Activated CD8-positive, alpha-beta T cell treated with anti-CD3 and anti-CD28 coated beads, Interleukin-2, amount 10 ng/mL, durations not matched to agents 7 days and 5 days (primary cell): ENCODE data around the gene TEDC1. TPM values are rescaled to one million over a fixed set of nuclear protein-coding genes. Genes with fewer than 3 reads are reported as not detected.

Experiments used
- ATAC-seq: fragments of 150-1000 bp; cut with Tn5 transposase; one replicate; pipeline ENCODE4 v1.10.0; 2021; ENCODE audit warnings: moderate library complexity
- CTCF ChIA-PET: fragments of 350-600 bp; sonication (Branson Sonifier 250); formaldehyde crosslinking; loops from one replicate; lab custom pipeline; 2021; ENCODE audit warnings: antibody characterized with exemption; lab: Charles Lee
- POLR2A ChIA-PET: fragments of 350-600 bp; sonication (Branson Sonifier 250); formaldehyde crosslinking; loops from one replicate; lab custom pipeline; 2021; ENCODE audit warnings: antibody characterized with exemption; lab: Charles Lee
- DNase-seq: peaks from one replicate; pipeline ENCODE4 v3.0.0-alpha.2; 2020
- H3K27ac Mint-ChIP-seq: one replicate; pipeline ENCODE4 v1.8.0; 2021; ENCODE audit warnings: mild to moderate bottlenecking, mixed read lengths
- H3K27me3 Mint-ChIP-seq: one replicate; pipeline ENCODE4 v1.8.0; 2021; ENCODE audit warnings: low read depth, mixed read lengths
- H3K36me3 Mint-ChIP-seq: one replicate; pipeline ENCODE4 v1.8.0; 2021; ENCODE audit warnings: low read depth, mixed read lengths
- H3K4me1 Mint-ChIP-seq: one replicate; pipeline ENCODE4 v1.8.0; 2021; ENCODE audit warnings: low read depth, mixed read lengths
- H3K4me3 Mint-ChIP-seq: one replicate; pipeline ENCODE4 v1.8.0; 2021; ENCODE audit warnings: mild to moderate bottlenecking, mixed read lengths
- H3K9me3 Mint-ChIP-seq: one replicate; pipeline ENCODE4 v1.8.0; 2022; ENCODE audit warnings: mixed read lengths; ENCODE audit not compliant: insufficient read depth
- total RNA-seq, 2 experiments: library from RNA; stranded (reverse); gene quantifications; one replicate each; pipeline ENCODE4 v1.2.3, GENCODE V29; 2021

The TEDC1 gene
- total RNA-seq, 2 experiments from 2014 or later: 56.5 to 61.8 TPM

DNA sequence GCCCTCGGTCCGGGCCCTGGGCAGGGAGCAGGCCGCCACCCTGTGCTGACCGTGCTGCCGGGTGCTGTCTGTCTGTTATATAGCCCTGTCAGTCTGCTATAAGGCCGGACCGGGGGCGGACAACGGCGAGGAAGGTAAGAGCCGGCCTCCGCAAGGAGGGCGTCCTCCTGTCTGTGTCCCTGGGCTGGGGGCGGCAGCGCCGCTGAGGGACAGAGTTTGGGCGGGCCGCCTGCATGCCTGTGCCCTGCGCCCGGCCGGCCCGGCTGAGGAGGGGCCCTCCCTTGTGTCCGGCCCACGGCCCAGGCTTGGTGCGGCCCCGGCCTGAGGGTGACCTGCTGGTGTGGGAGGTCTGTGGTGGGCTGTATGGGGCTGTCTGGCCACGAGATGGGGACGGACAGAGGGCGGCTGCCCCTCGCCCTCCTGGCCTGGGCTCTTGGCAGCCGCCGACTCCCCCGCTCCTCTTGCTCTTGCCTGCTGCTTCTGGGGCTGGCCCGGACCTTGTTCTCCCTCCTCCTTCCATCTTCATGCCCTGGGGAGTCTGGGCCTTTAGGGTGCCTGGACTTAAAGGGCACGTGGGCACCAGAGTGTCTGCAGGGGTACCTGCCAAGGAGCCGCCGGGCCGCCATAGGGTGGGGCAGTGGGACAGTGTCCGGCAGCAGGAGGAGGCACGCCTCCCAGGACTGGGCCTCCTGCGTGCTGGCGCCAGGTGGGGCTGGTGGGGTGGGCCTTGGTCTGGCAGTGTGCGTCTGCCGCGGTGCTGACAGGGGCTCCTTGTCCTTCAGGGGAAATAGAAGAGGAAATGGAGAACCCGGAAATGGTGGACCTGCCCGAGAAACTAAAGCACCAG is 41.5 kb upstream of the TEDC1 start:
- ATAC-seq (no peak), DNase-seq (no peak)
- no peak overlapping the region for H3K27ac Mint-ChIP-seq
- H3K36me3 Mint-ChIP-seq: peaks cover 9% of the 10 kb centered on the region
- H3K27me3 Mint-ChIP-seq: no peaks in the 10 kb centered on the region
- no peaks in the 10 kb centered on the region for H3K4me1 Mint-ChIP-seq
- ChIA-PET POLR2A (no interaction called here), CTCF (no interaction called here)
- H3K4me3 Mint-ChIP-seq: no peak overlapping the region
- H3K9me3 Mint-ChIP-seq: no peaks in the 10 kb centered on the region

DNA sequence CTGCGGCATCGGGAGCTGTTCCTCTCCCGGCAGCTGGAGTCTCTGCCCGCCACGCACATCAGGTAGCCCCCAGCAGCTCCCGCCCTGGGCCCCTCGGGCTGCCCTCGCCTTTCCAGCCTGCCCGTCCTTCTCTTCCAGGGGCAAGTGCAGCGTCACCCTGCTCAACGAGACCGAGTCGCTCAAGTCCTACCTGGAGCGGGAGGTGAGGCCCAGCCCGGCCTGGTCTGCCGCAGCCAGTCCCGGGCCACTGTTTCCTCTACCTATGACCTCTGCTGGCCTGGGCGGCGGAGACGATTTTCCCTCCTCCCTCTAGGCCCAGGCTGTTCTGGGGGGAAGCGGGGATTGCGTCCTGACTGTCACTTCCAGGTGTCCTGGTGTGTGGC is 40.9 kb upstream of the TEDC1 start:
- ChIA-PET POLR2A (no interaction called here), CTCF (no interaction called here)
- H3K27me3 Mint-ChIP-seq: no peaks in the 10 kb centered on the region
- no peaks in the 10 kb centered on the region for H3K4me1 Mint-ChIP-seq
- H3K4me3 Mint-ChIP-seq: no peak overlapping the region
- H3K36me3 Mint-ChIP-seq: peaks cover 9% of the 10 kb centered on the region
- H3K9me3 Mint-ChIP-seq: no peaks in the 10 kb centered on the region
- DNase-seq (no peak), ATAC-seq (no peak)
- H3K27ac Mint-ChIP-seq: no peak overlapping the region

DNA sequence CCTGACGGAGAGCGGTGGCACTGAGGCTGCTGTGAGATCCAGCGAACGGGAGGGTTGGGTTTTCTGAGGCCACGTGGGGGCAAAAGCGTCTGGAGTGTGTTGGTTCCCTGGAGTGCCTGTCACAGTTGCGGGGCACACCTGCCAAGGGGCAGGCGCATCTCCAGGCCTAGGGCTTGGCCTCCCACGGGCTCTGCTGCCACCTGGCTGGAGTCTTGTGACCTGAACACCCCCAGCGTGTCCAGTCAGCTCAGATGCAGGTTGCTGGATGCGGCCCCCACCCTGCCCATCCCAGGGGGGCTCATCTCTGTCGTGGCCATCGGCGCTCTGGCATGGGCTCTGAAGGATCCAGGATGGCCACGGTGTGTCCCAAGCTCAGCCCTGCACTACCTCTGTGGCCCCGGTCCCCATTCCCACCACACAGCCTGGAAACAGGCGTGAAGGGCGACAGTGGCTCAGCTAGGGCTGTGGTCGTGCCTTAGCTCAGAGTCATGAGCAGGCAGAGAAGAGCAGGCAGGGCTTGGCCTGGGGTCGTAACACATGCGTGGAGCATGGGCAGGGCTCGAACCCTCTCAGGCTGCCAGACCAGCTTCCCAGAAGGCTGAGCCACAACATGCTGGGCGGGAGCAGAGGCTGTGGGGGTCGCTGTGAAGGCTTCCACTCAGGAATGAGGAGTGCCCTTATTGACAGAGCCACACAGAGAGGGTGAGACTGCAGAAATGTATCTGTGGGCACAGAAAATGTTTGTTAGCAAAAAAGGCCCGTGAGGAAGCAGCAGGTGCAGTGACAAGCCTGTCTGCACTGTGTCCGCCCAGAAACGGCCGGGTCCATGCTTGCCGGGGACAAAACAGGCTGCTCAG is 40.0 kb upstream of the TEDC1 start:
- Mint-ChIP-seq H3K4me3 (no peak overlapping the region), H3K36me3 (peaks cover 13% of the 10 kb centered on the region), H3K27me3 (no peaks in the 10 kb centered on the region), H3K4me1 (no peaks in the 10 kb centered on the region), H3K9me3 (no peaks in the 10 kb centered on the region), H3K27ac (no peak overlapping the region)
- POLR2A ChIA-PET: no interaction called here
- no peak for ATAC-seq
- CTCF ChIA-PET: interaction anchor here (1.1 kb wide), 1 partner anchor 31 kb away, joined by 3 read pairs; no protein-coding TSS in a partner anchor
- DNase-seq: no peak

DNA sequence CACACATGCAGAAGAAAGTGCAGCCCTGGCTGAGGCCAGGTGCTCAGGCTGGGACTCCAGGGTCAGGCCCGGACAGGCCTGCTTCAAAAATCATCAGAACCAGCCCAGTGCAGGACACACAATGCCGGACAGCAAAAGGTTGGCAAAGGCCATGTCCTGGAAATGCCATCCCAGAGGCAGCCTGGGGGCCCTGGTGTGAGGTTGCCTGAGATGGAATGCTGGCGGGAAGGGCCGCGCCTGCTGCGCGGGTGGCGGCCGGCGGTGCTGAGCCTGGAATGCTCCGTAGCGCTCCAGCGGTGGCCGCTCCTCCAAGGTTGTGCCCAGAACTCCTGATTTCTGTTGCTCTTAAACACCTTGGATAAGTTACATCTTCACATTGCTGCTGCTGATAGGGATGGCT is 38.1 kb upstream of the TEDC1 start:
- ATAC-seq: no peak
- Mint-ChIP-seq H3K27me3 (no peaks in the 10 kb centered on the region), H3K27ac (no peak overlapping the region), H3K9me3 (no peaks in the 10 kb centered on the region), H3K36me3 (peaks cover 13% of the 10 kb centered on the region), H3K4me3 (no peak overlapping the region), H3K4me1 (no peaks in the 10 kb centered on the region)
- CTCF ChIA-PET: interaction anchor here (1.9 kb wide), 1 partner anchor 37 kb away, joined by 4 read pairs; no protein-coding TSS in a partner anchor
- POLR2A ChIA-PET: interaction anchor here (0.6 kb wide), 1 partner anchor 15 kb away, joined by 3 read pairs; no protein-coding TSS in a partner anchor
- no peak for DNase-seq

DNA sequence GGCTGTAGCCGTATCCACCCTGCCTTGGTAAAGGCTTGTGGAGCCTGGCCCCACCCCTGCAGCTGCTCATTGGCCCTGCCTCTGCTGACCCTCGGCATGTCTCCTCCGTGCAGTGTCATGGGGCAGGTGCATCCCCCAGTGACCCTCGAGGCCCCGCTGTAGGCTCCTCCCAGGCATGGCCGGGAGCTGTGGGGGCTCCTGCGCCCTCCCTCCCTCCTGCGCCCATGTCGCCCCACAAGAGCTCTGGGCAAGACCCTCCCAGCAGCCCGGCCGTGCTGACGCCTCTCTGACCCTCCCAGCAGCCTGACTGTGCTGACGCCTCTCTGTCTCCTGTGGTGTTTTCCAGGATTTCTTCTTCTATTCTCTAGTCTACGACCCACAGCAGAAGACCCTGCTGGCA is 37.2 kb upstream of the TEDC1 start:
- ATAC-seq: no peak
- no peak overlapping the region for H3K27ac Mint-ChIP-seq
- peaks cover 13% of the 10 kb centered on the region for H3K36me3 Mint-ChIP-seq
- H3K4me1 Mint-ChIP-seq: no peaks in the 10 kb centered on the region
- ChIA-PET POLR2A (no interaction called here), CTCF (interaction anchor here (1.9 kb wide), 1 partner anchor 36 kb away, joined by 4 read pairs; no protein-coding TSS in a partner anchor)
- H3K9me3 Mint-ChIP-seq: no peaks in the 10 kb centered on the region
- no peak overlapping the region for H3K4me3 Mint-ChIP-seq
- no peak for DNase-seq
- H3K27me3 Mint-ChIP-seq: no peaks in the 10 kb centered on the region

DNA sequence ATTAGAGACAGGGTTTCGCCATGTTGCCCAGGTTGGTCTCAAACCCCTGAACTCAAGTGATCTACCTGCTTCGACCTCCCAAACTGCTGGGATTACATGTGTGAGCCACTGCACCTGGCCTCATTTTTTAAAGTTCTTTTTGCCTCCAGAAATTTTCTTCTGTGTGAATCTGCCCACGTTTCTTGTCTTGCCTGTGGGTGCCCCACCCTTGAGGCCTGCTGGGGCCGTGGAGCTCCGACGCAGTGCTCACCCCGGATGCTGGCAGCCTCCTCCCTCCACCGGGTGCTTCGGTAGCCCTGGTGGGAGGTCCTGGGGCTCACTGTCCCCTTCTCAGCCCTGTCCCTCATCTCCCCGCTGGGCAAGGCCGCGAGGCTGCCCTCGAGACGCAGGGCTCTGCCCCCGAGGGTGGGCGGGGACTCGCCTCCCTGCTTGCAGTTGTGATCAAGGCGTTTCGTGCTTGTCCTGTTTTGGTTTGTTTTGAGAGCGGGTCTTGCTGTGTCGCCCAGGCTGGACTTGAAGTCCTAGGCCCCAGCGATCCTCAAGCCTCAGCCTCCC is 35.9 kb upstream of the TEDC1 start:
- Mint-ChIP-seq H3K4me1 (no peaks in the 10 kb centered on the region), H3K36me3 (peaks cover 12% of the 10 kb centered on the region), H3K27me3 (no peaks in the 10 kb centered on the region), H3K9me3 (no peaks in the 10 kb centered on the region), H3K27ac (no peak overlapping the region), H3K4me3 (no peak overlapping the region)
- ATAC-seq (no peak), DNase-seq (no peak)
- ChIA-PET POLR2A (interaction anchor here (0.6 kb wide), 1 partner anchor 134 kb away, joined by 3 read pairs; no protein-coding TSS in a partner anchor), CTCF (no interaction called here)

DNA sequence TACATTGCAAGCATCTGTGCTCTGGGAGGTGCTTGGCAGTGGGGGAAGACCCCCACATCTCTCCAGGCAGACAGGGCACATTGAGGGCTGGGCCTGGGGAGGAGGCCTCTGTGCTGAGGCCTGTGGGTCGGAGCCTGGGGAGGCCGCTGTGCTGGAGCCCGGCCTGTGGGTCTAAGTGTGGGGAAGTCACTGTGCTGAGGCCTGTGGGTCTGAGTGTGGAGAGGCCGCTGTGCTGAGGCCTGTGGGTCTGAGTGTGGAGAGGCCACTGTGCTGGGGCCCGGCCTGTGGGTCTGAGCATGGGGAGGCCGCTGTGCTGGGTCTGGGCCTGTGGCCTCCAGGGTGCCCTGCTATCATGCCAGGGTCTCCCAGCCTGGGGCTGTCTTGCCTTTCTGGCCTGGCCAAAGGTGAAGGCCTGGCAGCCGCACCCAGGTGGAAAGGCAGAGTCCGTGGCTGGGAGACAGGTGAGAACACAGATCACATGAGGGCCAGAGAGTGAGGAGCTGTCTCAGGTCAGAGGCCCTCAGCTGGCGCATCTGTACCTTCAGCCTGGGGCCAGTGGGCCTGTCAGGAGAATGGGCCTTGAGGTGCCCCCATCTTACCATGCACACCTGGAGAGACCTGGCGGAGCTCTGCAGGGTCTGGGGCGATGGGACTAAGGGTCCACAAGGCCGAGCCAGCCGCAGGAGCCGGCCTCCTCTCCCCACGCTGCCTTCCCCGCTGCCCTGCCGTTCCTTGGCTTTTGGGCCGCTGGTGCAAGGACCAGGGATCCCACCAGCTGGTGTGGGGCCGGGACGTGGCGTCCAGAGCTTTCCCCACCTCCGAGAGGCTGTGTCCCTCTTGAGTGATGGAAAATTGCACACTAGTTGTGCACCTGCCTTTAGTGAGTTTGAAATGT is 35.0 kb upstream of the TEDC1 start:
- ChIA-PET POLR2A (no interaction called here), CTCF (no interaction called here)
- no peak for DNase-seq
- Mint-ChIP-seq H3K27ac (no peak overlapping the region), H3K4me3 (no peak overlapping the region), H3K4me1 (no peaks in the 10 kb centered on the region), H3K9me3 (no peaks in the 10 kb centered on the region), H3K27me3 (no peaks in the 10 kb centered on the region), H3K36me3 (peaks cover 9% of the 10 kb centered on the region)
- no peak for ATAC-seq

DNA sequence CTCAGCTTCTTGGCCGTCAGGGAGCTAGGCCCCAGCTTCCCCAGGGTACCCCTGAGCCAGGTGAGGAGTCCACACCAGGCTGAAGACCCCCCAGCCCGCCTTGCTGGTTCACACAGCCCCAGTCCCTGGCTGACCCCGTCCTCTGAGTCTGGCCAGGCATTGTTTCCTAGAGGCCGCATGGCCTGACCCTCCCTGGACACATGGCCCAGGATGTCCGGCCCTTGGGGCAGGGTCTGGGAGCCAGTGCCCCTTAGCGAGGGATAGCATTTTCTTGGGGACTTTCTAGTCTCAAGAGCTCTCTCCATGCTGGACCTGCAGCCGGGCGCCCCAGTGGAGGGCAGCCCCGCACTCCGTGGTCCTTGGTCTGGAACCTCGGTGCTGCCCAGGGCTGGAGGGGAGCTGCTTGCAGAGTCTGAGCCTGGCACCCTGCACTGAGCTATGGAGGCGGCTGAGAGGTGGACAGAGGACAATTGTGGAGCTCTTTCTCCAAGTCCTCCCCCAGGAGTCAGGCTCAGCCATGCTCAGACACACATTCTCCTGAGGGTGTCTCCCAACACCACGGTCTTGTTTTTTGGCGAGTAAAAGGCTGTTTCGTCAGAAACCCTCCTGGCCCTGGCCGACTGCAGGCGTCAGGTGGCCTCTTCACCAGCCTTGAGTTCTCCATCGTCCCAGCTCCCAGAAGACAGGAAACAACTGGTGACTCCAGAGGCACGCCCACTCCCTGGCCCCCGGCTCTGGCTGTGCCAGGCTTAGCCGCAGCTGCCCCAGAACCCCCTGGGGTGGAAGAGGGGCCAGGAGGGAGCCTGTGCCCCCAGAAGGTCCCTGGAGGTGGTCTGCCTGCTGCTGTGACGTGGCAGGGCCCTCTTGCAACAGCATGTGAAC is 34.1 kb upstream of the TEDC1 start:
- CTCF ChIA-PET: interaction anchor here (1.4 kb wide), 1 partner anchor 105 kb away, joined by 3 read pairs; no protein-coding TSS in a partner anchor
- POLR2A ChIA-PET: interaction anchor here (1.1 kb wide), 1 partner anchor 17 kb away, joined by 4 read pairs; no protein-coding TSS in a partner anchor
- no peak overlapping the region for H3K4me3 Mint-ChIP-seq
- H3K27ac Mint-ChIP-seq: no peak overlapping the region
- H3K36me3 Mint-ChIP-seq: peaks cover 10% of the 10 kb centered on the region
- no peaks in the 10 kb centered on the region for H3K9me3 Mint-ChIP-seq
- no peak for DNase-seq
- ATAC-seq: no peak
- H3K4me1 Mint-ChIP-seq: no peaks in the 10 kb centered on the region
- H3K27me3 Mint-ChIP-seq: no peaks in the 10 kb centered on the region

DNA sequence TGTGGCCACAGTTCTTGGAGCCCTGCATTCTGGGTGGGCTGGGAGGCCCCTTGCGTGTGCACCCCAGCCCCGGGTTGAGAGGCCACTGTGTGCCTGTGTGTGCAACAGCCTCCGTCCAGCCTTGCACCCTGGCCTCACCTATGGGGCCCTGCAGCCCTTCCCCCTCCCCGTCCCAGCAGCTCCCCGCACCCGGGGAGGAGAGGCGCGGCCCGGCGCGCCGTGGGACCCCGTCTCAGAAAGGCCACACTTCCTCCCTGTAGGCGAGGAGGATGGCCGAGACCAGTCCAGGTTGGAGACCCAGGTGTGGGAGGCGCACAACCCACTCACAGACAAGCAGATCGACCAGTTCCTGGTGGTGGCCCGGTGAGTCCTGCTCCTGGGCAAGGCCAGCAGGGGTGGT is 33.0 kb upstream of the TEDC1 start:
- Mint-ChIP-seq H3K9me3 (no peaks in the 10 kb centered on the region), H3K4me1 (no peaks in the 10 kb centered on the region), H3K27me3 (no peaks in the 10 kb centered on the region), H3K36me3 (peaks cover 11% of the 10 kb centered on the region), H3K27ac (no peak overlapping the region), H3K4me3 (no peak overlapping the region)
- DNase-seq: no peak
- POLR2A ChIA-PET: interaction anchor here (1.1 kb wide), 1 partner anchor 16 kb away, joined by 4 read pairs; no protein-coding TSS in a partner anchor
- no peak for ATAC-seq
- CTCF ChIA-PET: interaction anchor here (1.4 kb wide), 1 partner anchor 106 kb away, joined by 3 read pairs; no protein-coding TSS in a partner anchor

DNA sequence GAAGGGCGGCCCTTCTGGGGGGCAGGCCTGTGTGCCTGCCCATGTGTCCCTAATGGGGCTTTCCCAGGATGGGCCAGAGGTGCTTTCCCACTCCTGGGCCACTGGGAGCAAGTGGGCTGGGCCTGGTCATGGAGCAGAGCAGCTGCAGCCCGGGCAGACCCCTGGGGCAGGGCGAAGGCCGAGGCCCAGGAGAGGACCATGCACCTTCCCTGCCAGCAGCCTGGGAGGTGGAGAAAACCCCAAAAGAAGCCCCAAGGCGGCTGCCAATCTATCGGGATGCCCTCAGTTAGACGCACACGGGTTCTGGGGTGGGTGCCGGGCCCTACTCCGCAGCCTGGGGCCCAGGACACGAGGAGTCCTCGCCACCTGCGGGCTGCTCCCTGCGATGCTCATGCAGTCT is 32.5 kb upstream of the TEDC1 start:
- ATAC-seq (no peak), DNase-seq (no peak)
- Mint-ChIP-seq H3K27ac (no peak overlapping the region), H3K4me1 (no peaks in the 10 kb centered on the region), H3K9me3 (no peaks in the 10 kb centered on the region), H3K27me3 (no peaks in the 10 kb centered on the region), H3K36me3 (peaks cover 14% of the 10 kb centered on the region), H3K4me3 (no peak overlapping the region)
- ChIA-PET POLR2A (no interaction called here), CTCF (no interaction called here)
